ENCODE measurements around the gene ETHE1.

- TF ChIP-seq CTCF (IDR thresholded peaks at IDR 0.05; ENCODE audit: low read length) (no peak), EZH2 (IDR thresholded peaks at IDR 0.05; ENCODE audit: borderline replicate concordance, low read length) (no peak)
Measured at GRCh38 chr19:43467730-43468129, 59.3 kb downstream of the ETHE1 start.
